ENCODE results near the gene OLIG2.

Gene OLIG2

DNA sequence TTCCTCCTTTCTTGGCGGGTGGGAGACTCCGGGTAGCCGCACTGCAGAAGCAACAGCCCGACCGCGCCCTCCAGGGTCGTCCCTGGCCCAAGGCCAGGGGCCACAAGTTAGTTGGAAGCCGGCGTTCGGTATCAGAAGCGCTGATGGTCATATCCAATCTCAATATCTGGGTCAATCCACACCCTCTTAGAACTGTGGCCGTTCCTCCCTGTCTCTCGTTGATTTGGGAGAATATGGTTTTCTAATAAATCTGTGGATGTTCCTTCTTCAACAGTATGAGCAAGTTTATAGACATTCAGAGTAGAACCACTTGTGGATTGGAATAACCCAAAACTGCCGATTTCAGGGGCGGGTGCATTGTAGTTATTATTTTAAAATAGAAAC is 2.5 kb downstream of the OLIG2 start:
- no peak overlapping the region for H3K4me3 ChIP-seq (ENCODE audit: low read depth, low read length)
- TF ChIP-seq, protein P1, sequence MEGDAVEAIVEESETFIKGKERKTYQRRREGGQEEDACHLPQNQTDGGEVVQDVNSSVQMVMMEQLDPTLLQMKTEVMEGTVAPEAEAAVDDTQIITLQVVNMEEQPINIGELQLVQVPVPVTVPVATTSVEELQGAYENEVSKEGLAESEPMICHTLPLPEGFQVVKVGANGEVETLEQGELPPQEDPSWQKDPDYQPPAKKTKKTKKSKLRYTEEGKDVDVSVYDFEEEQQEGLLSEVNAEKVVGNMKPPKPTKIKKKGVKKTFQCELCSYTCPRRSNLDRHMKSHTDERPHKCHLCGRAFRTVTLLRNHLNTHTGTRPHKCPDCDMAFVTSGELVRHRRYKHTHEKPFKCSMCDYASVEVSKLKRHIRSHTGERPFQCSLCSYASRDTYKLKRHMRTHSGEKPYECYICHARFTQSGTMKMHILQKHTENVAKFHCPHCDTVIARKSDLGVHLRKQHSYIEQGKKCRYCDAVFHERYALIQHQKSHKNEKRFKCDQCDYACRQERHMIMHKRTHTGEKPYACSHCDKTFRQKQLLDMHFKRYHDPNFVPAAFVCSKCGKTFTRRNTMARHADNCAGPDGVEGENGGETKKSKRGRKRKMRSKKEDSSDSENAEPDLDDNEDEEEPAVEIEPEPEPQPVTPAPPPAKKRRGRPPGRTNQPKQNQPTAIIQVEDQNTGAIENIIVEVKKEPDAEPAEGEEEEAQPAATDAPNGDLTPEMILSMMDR (IDR thresholded peaks at IDR 0.05; ENCODE audit: insufficient read depth, low read depth, low read length, missing control alignments) = no peak
- no peak for DNase-seq (ENCODE audit: low read depth)

DNA sequence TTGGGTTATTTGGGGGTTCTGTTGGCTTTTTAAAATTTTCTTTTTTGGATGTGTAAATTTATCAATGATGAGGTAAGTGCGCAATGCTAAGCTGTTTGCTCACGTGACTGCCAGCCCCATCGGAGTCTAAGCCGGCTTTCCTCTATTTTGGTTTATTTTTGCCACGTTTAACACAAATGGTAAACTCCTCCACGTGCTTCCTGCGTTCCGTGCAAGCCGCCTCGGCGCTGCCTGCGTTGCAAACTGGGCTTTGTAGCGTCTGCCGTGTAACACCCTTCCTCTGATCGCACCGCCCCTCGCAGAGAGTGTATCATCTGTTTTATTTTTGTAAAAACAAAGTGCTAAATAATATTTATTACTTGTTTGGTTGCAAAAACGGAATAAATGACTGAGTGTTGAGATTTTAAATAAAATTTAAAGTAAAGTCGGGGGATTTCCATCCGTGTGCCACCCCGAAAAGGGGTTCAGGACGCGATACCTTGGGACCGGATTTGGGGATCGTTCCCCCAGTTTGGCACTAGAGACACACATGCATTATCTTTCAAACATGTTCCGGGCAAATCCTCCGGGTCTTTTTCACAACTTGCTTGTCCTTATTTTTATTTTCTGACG is 3.1 kb downstream of the OLIG2 start:
- H3K4me3 ChIP-seq (ENCODE audit: low read depth, low read length) = no peak overlapping the region
- TF ChIP-seq, protein P1 (IDR thresholded peaks at IDR 0.05; ENCODE audit: insufficient read depth, low read depth, low read length, missing control alignments) = no peak

GRCh38 chr21:33029385-33029921 is 3.7 kb downstream of the OLIG2 start:
- H3K4me3 ChIP-seq (ENCODE audit: low read depth, low read length) = no peak overlapping the region
- DNase-seq (ENCODE audit: low read depth) = no peak
- TF ChIP-seq, protein P1 (IDR thresholded peaks at IDR 0.05; ENCODE audit: insufficient read depth, low read depth, low read length, missing control alignments) = no peak

More for the DNA sequence above, 3.1 kb downstream of the OLIG2 start:
- no peak for DNase-seq (ENCODE audit: low read depth)

GRCh38 chr21:33029975-33030461 is 4.3 kb downstream of the OLIG2 start:
- H3K4me3 ChIP-seq (ENCODE audit: low read depth, low read length) = no peak overlapping the region
- no peak for DNase-seq (ENCODE audit: low read depth)
- TF ChIP-seq, protein P1 (IDR thresholded peaks at IDR 0.05; ENCODE audit: insufficient read depth, low read depth, low read length, missing control alignments) = no peak

GRCh38 chr21:33030633-33031032 is 4.9 kb downstream of the OLIG2 start:
- no peak overlapping the region for H3K4me3 ChIP-seq (ENCODE audit: low read depth, low read length)
- TF ChIP-seq, protein P1 (IDR thresholded peaks at IDR 0.05; ENCODE audit: insufficient read depth, low read depth, low read length, missing control alignments) = no peak
- no peak for DNase-seq (ENCODE audit: low read depth)

DNA sequence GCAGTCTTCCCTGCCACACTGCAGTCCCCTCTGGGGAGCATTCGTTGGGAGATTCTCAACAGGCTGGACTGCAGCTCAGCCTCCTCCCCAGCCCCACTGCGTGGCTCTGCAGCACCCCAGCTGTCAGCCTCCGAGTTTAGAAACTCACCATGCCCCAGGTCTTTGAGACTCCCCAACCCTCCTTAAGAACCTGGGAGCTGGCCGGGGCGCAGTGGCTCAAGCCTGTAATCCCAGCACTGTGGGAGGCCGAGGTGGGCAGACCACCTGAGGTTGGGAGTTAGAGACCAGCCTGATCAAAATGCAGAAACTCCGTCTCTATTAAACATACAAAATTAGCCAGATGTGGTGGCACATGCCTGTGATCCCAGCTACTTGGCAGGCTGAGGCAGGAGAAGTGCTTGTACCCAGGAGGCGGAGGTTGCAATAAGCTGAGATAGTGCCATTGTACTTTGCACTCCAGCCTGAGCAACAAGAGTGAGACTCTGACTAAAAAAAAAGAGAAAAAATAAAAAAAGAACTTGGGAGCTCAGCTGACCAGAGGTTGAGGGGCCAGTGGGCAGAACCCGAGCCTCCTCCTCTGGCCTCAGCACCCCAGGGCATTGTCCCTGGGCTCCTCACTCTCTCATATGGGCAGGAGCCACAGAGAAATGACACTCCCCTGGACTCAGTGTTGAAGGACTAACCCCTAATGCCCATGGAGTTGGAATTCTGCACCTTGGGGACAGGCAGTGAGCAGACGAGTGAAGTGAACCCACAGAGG is 5.6 kb downstream of the OLIG2 start:
- no peak for DNase-seq (ENCODE audit: low read depth)
- TF ChIP-seq, protein P1 (IDR thresholded peaks at IDR 0.05; ENCODE audit: insufficient read depth, low read depth, low read length, missing control alignments) = no peak
- H3K4me3 ChIP-seq (ENCODE audit: low read depth, low read length) = no peak overlapping the region

All from GM12865 (cell line).